Testis (tissue), 2 donors: ENCODE data around the gene IFIT5.
"Not testable (repeated sequence)": the region's sequence is repeated elsewhere in the genome, so short reads cannot be mapped to it uniquely, and the experiment has no call there.

Experiments
- POLR2A ChIP-seq: fragments of 450-650 bp; IDR thresholded peaks from one replicate; pipeline ENCODE4 v1.6.1; 2017; ENCODE audit warnings: antibody characterized with exemption, mild to moderate bottlenecking, moderate library complexity
- TF ChIP-seq, protein P1 (sequence below), 3 experiments: fragments of 450-650 bp in 2 of 3; fragments of 200-600 bp in 1 of 3; sonication (generic) in 1 of 3; IDR thresholded peaks; one replicate each; pipeline ENCODE4 v1.5.1; 2016 to 2019; ENCODE audit warnings: antibody characterized with exemption in 3 of 3, mild to moderate bottlenecking in 2 of 3, moderate library complexity in 1 of 3

DNA sequence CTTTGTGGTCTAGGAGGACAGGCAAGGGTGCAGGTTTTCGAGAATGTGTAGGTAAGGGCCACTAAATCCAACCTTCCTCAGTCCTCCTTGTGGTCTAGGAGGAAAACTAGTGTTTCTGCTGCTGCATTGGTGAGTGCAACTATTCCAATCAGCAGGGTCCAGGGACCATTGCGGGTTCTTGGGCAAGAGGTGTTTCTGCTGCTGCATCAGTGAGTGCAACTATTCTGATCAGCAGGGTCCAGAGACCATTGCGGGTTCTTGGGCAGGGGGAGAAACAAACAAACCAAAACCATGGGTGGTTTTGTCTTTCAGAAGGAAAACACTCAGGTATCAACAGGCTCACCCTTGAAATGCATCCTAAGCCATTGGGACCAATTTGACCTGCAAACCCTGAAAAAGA, 6.6 kb upstream of the IFIT5 start:
- TF ChIP-seq, protein P1, sequence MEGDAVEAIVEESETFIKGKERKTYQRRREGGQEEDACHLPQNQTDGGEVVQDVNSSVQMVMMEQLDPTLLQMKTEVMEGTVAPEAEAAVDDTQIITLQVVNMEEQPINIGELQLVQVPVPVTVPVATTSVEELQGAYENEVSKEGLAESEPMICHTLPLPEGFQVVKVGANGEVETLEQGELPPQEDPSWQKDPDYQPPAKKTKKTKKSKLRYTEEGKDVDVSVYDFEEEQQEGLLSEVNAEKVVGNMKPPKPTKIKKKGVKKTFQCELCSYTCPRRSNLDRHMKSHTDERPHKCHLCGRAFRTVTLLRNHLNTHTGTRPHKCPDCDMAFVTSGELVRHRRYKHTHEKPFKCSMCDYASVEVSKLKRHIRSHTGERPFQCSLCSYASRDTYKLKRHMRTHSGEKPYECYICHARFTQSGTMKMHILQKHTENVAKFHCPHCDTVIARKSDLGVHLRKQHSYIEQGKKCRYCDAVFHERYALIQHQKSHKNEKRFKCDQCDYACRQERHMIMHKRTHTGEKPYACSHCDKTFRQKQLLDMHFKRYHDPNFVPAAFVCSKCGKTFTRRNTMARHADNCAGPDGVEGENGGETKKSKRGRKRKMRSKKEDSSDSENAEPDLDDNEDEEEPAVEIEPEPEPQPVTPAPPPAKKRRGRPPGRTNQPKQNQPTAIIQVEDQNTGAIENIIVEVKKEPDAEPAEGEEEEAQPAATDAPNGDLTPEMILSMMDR (IDR thresholded peaks at IDR 0.05), result not testable (repeated sequence)
- not testable (repeated sequence) for TF ChIP-seq POLR2A
